Measurements from ENCODE around the gene ZNF773.
"Not testable (repeated sequence)": the region's sequence is repeated elsewhere in the genome, so short reads cannot be mapped to it uniquely, and the experiment has no call there.

Gene ZNF773

DNA sequence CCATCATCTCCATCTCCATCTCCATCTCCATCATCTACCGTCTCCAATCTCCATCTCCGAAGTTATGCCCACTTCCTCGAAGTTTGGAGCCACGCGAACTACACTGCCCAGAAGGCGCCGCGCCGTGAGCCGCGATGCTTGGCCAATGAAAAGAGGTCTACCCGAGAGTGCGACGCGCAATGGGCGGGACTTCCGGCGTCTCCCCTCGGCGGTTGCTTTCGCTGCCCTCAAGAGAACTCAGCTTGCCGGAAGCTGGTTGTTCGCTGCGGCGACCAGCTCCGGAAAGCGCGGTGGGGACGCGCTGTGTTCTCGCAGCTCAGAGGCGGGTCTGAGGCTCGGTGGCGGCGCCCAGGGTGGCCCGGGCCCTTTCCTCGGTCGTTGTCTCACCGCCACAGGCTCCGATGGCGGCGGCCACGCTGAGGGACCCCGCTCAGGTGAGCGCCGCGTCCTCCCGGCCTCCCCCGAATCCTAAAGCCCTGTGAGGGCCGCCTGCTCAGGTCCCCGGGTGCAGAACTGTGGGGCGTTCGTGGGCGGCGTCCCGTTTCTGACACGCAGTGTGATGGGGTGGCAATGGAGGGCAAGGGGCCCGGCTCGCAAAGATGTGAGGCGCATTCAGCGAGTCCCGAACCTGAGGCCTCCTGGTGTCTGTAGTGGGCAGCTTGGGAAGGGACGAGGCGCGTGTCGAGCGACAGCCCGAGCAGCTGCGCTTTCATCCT, at the start of gene ZNF773:
Gene ZNF773, plus strand, starts transcription at position 259 of the 716 bp plus-strand sequence. Its CDS starts 143 bp downstream, at position 402.
- peak; percentile 94 for DNase-seq (ENCODE audit: low spot score)

DNA sequence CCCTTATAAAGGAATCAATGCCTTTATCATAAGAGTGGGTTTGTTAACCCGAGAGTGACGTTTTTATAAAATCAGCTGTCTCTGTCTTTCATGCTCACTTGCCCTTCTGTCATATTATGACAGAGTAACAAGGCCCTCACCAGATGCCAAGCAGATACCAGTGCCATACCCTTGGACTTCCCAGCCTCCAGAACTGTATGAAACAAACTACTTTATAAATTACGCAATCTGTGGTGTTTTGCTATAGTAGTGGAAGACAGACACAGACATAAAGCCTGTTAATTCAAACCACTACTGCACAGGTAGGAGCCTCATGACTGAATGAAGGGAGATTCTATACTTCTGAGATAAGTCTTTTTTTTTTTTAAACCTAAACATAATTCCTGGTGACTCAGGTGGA, 47.4 kb upstream of the ZNF773 start:
- DNase-seq (ENCODE audit: low spot score) = no peak

DNA sequence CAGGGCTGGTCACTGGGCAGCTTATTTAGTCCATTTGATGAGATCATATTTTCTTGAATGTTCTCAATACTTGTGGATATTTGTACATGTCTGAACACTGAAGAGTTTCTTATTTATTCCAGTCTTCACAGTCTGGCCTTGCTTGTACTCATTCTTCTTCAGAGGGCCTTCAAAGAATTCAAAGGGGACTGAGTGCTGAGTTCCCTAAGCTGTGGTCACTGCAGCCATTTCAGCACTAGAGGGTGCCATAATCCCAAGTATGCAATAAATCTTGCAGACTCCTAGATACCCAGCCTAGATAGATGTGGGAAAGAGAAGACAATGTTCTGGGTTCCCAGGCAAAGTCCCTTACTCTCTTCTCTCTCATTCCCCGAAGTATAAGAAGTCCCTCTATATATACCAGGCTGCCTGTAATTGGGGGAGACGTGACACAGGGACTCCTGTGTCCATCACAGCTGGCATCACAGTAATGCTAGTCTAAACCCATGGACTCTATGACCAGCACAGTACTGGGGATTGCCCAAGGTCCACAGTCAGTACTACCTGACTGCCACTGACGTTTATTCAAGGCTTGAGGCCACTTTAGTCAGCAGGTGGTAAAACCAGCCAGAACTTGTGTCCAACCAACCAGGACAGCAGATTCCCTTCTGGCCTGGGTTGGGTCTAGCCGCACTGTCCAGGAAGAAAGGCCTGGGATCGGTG, 33.9 kb upstream of the ZNF773 start:
- DNase-seq (ENCODE audit: low spot score) = no peak

DNA sequence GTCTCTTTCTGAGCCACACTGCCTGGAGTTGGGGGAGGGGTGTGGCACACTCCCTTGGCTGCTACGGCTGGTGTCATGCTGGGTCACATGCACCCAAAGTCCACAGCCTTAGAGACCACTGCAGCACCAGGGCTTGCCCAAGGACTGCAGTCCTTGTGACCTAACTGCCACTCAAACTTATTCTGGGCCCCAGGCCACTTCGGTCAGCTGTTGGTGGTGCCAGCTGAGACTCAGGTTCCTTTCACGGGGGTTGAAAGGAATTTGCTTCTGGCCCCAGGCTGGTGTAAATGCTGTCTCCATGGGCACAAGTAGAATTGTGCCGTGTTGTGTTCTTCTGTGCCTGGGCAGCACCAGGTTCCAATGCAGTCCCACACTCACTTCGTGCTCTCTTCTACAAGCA, 33.2 kb upstream of the ZNF773 start:
- DNase-seq (ENCODE audit: low spot score) = no peak

DNA sequence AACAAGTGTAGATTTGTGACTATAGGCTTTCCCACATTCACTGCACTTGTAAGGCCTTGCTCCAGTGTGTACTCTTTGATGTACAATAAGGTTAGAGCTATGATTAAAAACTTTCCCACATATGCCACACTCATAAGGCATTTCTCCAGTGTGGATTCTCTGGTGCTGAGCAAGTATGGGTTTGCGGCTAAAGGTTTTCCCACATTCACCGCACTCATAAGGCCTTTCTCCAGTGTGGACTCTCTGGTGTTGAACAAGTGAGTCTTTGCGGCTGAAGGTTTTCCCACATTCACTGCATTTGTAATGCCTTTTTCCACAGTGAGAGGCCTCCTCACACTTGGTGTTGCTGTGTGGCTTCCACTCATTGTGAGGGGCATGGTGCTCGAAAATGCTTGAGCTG, 26.1 kb upstream of the ZNF773 start:
- no peak for DNase-seq (ENCODE audit: low spot score)

DNA sequence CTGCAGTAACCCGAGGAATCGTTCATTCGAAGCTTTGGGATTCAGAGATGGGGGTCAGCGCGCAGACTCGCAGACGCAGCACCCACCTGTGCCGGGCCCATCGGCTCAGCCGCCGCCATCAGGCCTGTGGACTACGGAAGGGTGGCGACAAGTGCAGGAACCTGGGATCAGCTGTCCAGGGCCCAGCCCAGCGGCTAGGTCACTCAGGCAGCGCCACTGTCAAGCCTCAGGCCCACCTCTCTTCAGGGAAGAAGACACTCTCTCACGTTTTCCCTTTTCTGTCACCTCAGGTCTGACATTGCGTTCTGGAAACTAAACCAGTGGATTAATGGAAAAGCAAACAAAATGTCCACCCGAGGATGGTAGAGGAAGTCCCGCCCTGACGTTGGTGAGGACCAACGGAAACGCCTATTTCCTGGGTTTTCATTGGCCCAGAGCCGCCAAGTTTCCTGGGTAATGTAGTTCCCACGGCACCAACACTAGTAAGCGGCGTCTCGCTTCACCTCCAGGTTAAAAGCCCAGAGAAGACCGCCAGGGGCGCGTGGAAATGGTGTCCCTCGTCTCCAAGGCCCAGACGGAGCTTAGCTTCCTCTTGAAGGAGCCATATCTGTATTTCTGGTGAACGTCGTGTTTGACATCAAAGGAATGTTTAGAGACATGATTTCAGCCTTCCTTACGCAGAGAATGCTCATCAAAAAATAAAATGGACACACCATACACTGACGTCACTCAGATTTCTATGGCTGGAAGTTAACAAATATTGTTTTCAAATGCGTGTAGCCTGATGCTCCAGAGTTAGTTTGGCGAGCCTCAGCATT, 22.3 kb upstream of the ZNF773 start, which contains the start of gene ZNF772:
Gene ZNF772, minus strand, starts transcription at position 376 of the 818 bp plus-strand sequence. Its CDS starts 257 bp downstream, at position 119.
- DNase-seq (ENCODE audit: low spot score) = peak; percentile 91

DNA sequence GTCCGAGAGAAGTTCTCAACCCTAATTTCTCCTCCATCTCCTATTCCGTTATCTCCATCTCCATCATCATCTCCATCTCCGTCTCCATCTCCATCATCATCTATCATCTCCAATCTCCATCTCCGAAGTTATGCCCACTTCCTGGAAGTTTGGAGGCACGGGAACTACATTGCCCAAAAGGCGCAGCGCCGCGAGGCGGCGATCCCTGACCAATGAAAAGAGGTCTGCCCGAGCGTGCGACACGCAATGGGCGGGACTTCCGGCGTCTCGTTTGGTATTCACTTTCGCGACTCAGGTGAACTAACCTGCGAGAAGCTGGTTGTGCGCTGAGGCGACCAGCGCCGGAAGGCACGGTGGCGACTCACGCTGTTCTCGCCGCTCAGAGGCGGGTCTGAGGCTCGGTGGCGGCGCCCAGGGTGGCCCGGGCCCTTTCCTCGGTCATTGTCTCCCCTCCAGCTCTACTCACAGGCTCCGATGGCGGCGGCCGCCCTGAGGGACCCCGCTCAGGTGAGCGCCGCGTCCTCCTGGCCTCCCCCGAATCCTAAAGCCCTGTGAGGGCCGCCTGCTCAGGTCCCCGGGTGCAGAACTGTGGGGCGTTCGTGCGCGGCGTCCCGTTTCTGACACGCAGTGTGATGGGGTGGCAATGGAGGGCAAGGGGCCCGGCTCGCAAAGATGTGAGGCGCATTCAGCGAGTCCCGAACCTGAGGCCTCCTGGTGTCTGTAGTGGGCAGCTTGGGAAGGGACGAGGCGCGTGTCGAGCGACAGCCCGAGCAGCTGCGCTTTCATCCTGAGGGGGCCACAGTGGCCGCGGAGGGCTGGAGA, 12.1 kb upstream of the ZNF773 start, which contains the start of gene ZNF419:
Gene ZNF419, plus strand, starts transcription at position 274 of the 822 bp plus-strand sequence. Its CDS starts 201 bp downstream, at position 475.
- DNase-seq (ENCODE audit: low spot score) = peak; percentile 91

DNA sequence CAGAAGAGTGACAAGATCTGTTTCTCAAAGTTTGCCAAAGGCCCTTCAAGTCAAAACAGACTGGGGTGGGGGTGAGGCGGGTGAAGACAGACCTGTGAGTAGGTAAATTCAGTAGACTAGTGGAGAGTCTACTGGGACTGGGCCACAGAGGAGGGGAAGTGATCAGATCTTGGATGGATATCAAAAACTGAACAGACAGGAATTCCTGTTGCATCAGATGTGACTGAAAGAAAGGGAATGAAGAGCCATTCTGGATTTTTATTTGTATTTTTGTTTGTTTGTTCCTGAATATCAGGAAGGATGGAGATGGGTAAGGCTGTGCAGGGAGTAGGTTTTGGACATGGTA, 11.5 kb upstream of the ZNF773 start:
- DNase-seq (ENCODE audit: low spot score) = not testable (repeated sequence)

DNA sequence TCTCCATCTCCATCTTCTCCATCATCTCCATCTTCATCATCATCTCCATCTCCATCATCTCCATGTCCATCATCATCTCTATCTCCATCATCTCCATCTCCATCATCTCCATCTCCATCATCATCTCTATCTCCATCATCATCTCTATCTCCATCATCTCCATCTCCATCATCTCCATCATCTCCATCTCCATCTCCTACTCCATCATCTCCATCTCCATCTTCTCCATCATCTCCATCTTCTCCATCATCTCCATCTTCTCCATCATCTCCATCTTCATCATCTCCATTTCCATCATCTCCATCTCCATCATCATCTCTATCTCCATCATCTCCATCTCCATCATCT, 432 bp upstream of the ZNF773 start:
- DNase-seq (ENCODE audit: low spot score) = not testable (repeated sequence)

DNA sequence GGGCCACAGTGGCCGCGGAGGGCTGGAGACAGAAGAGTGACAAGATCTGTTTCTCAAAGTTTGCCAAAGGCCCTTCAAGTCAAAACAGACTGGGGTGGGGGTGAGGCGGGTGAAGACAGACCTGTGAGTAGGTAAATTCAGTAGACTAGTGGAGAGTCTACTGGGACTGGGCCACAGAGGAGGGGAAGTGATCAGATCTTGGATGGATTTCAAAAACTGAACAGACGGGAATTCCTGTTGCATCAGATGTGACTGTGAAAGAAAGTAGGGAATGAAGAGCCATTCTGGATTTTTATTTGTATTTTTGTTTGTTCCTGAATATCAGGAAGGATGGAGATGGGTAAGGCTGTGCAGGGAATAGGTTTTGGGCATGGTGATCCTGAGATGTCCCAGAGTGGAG, 662 bp downstream of the ZNF773 start:
- not testable (repeated sequence) for DNase-seq (ENCODE audit: low spot score)

DNA sequence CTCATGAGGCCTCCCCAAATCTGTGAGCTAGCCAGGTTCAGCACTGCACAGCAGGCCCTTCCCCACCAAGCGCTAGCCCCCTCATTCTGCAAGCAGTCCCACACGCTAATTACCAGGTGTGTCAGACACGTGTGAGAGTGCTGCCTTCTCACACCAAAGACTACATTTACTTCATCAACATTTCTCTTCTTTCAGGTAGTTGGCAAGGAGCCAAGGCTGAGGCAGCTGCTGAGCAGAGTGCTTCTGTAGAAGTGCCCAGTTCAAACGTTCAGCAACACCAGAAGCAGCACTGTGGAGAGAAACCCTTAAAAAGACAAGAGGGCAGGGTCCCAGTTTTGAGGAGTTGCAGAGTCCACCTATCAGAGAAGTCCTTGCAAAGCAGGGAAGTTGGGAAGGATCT, 6.4 kb downstream of the ZNF773 start:
- DNase-seq (ENCODE audit: low spot score) = no peak

DNA sequence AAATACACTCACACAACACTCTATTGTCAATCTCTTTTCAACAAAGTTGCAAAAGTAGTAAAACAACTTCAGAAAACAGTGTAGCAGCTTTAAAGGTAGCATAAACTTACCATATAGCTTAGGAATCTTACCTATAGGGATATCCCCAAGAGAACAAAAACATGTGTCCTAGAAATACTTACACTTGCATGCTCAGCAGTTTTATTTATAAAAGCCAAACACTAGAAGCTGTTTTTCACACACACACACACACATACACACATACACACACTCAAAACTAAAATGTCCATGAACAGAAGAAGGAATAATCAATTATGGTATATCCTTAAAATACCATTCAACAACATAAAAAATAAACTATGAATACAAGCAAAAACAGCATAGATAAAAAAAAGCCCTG, 11.7 kb downstream of the ZNF773 start:
- DNase-seq (ENCODE audit: low spot score) = no peak

DNA sequence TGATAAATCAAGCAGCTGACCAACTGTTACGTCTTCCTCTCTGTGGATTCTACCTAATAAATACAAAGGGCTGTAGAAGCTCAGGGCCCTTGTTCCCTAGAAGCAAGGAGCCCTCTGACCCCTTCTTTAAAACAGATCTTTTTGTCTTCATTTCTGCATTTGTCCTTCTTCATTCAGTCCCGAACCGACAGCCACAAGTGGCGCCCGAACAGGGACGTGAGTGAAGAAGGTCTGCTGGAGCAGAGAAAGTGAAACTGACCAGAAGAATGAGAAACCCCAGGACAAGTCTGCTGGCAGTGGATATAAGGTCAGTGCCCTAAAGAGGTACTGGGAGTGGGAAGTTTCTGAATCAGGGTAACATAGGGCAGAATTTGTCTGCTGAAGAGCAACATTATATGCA, 13.1 kb downstream of the ZNF773 start:
- no peak for DNase-seq (ENCODE audit: low spot score)

DNA sequence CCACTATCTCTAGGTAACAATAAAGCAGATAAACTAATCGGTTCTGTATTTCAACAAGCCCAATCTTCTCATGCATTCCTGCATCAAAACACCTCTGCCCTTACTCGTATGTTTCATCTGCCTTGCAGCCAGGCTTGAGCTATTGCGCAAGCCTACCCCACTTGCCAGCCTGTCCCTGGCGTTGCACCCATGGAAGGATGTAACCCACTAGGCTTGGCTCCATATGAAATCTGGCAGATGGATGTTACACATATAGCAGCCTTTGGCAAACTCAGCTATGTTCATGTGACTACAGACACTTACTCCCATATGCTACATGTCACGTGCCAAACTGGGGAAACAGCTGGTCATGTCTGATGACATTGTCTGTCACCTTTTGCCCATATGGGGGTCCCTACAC, 15.5 kb downstream of the ZNF773 start:
- no peak for DNase-seq (ENCODE audit: low spot score)

DNA sequence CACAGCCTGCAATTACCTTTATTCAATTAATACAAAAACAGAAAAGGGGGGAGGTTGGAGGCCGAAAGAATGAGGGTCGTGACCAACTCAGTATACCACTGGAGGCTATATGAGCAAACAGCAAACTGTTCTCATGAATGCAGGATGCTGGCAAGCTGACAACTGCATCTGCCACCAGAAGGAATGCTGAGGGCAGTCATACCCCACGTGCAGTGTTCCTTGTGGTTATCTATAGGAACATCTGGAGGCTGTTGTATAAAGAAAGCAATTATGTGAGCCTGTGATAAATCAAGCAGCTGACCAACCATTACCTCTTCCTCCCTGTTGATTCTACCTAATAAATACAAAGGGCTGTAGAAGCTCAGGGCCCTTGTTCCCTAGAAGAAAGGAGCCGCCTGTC, 18.3 kb downstream of the ZNF773 start:
- not testable (repeated sequence) for DNase-seq (ENCODE audit: low spot score)

DNA sequence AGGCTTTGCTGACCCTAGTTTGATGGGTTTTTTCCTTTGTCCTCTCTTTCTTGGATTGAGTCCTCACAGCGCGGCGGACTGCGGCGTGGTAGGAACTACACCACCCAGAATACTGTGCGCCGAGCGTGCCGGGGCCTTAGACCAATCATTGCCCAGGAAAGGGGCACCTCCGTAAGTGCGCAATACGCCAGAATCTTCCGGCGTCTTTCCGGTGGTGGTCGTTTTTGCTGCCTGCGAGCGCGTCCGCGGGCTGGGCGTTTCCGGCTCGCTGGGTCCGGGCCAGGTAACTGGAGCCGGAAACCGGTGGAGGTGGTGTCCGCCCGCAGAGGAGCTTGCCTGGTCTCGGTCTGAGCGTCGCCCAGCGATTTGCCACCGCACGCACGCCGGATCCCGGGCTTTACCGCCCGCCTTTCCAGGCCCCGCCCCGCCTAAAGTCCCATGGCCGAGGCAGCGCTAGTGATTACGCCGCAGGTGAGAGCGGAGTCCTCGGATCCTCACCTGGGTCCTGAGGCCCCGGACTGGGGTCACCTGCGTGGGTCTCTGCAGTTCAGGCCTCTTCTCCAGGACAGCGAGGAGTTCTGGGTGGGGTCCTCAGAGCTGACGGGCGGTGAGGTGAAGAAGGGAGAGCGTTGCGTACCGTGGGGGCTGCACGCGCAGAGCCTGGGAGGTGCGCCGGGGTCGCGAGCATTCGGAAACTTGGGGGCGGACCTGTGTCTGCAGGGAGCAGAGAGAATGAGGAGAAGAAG, 27.6 kb downstream of the ZNF773 start, which contains the start of gene ZNF549:
Gene ZNF549, plus strand, starts transcription at position 221 of the 746 bp plus-strand sequence. Its CDS starts 218 bp downstream, at position 439.
- peak; percentile 93 for DNase-seq (ENCODE audit: low spot score)

DNA sequence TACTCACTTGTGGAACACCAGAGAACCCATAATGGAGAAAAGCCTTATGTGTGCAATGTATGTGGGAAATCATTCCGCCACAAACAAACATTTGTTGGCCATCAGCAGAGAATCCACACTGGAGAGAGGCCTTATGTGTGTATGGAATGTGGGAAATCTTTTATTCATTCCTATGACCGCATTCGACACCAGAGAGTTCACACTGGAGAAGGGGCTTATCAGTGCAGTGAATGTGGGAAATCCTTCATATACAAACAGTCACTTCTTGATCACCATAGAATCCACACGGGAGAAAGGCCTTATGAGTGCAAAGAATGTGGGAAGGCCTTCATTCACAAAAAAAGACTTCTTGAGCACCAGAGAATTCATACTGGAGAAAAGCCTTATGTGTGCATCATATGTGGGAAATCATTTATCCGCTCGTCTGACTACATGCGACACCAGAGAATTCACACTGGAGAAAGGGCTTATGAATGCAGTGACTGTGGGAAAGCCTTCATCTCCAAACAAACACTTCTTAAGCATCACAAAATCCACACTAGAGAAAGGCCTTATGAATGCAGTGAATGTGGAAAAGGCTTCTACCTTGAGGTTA, 38.3 kb downstream of the ZNF773 start:
- DNase-seq (ENCODE audit: low spot score) = no peak

DNA sequence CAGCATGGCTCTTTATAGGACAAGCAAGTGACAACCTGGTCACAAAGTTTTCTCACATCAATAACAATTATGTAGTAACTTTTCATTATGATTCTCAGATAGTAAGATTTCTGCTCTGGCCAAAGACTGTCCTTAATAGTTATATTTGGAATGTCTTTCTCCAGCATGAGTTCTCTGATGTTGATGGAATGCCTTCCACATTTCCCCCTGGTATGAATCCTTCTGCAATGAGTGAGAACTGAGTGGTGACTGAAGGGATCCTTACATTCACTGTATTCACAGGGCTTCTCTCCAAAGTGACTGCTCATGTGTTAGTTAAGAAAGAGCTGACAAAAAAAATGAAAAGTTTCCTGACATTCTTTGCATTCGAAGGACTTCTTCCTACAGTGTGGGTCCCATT, 46.8 kb downstream of the ZNF773 start:
- DNase-seq (ENCODE audit: low spot score) = no peak

DNA sequence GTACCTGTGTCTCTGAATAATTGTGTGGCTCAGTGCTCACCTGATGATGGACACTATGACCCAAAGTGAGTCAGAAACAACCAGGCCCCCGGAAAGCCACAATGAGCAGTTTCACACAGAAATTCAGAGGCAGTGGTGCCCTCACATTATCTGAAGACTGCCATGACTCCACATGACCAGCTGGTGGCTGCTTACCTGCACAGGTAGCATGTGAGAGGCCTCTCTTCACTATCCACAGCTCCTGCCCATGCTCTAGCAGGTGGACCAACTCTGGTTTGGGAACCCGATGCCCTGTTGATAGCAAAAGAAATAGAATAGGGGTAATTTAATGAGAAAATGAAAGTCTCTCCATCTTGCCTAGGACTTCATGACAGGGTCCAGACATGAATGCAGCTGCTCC, 52.7 kb downstream of the ZNF773 start:
- DNase-seq (ENCODE audit: low spot score) = no peak

DNA sequence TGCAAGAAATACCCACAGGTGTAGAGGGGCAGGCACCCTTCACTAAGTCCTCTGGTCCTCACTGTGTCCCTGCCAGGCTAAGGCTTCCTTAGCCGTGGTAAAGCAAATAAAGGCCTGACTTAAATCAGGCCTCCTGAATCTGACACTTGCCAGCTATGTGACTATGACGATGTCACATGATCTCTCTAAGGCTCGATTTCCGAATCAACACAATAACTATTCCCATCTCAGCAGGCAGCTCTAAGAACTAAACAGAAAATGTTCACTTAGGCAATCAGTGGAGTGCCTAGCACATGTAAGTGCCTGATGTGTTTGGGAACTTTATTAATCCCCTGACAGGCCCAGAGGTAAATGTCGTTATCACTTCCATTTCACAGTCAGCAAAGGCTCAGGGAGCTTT, 57.9 kb downstream of the ZNF773 start:
- DNase-seq (ENCODE audit: low spot score) = no peak
